ENCODE results near the gene RPAIN. TPM values are rescaled to one million over a fixed set of nuclear protein-coding genes. Genes with fewer than 3 reads are reported as not detected.
A peak's percentile ranks its signal among the peaks of the same experiment; 100 is the strongest.

The RPAIN gene
- total RNA-seq, 1 experiment from 2014 or later: 30.5 TPM

DNA sequence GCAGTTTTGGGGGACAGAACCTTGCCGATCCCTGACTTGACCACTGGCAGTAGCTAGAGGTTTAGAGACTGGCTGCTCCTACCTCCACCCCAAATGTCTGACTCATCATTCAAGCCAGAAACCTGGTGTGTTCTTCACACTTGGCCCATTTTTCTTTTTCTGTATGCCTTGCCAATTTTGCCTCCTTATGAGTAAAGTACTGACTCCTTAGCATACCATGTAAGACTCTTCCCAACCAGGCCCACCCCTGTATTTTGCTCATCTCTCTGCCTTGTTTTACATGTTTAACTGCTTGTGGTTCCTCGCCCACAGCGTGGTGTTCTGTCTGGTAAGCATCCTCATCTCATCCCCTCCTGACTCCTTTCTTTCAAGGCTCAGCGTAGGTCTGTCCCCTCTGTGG is 38.4 kb upstream of the RPAIN start:
- BruUV-seq (replicated peaks): no TSS peak
- POLR2A ChIA-PET: no interaction called here

DNA sequence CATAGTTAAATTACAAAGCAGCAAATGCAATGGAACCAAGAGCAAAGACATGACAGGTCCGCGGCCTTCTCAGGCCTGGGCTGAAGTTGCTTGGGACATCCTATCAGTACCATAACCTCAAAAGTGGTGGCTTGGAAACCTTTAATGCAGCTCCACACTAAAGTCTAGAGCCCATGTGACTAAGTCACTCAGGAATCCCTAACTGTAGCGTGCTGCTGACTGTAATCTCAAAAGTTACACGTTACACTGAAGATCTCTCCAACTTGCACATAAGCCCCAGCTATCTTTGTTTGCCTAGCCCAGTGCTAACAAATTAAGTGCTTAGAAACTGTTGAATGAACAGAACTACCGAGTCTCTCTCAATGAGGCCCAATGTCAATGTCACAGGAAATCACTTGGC is 28.3 kb upstream of the RPAIN start:
- no peaks in the 10 kb centered on the region for H3K9me3 ChIP-seq
- ChIA-PET POLR2A (no interaction called here), CTCF (no interaction called here)
- no TSS peak for BruUV-seq (replicated peaks)
- peaks cover 55% of the 10 kb centered on the region for H3K36me3 Mint-ChIP-seq (ENCODE audit: insufficient read depth, unreplicated experiment)
- intact Hi-C loops (cut with micrococcal nuclease; ENCODE audit: unreplicated experiment): no loop called here
- H3K9me3 Mint-ChIP-seq (ENCODE audit: unreplicated experiment): no peaks in the 10 kb centered on the region
- no peaks in the 10 kb centered on the region for H3K27me3 ChIP-seq (replicated peaks; ENCODE audit: control insufficient read depth, insufficient read depth, low read length)
- no peaks in the 10 kb centered on the region for H3K4me1 ChIP-seq
- TF ChIP-seq, protein P1, sequence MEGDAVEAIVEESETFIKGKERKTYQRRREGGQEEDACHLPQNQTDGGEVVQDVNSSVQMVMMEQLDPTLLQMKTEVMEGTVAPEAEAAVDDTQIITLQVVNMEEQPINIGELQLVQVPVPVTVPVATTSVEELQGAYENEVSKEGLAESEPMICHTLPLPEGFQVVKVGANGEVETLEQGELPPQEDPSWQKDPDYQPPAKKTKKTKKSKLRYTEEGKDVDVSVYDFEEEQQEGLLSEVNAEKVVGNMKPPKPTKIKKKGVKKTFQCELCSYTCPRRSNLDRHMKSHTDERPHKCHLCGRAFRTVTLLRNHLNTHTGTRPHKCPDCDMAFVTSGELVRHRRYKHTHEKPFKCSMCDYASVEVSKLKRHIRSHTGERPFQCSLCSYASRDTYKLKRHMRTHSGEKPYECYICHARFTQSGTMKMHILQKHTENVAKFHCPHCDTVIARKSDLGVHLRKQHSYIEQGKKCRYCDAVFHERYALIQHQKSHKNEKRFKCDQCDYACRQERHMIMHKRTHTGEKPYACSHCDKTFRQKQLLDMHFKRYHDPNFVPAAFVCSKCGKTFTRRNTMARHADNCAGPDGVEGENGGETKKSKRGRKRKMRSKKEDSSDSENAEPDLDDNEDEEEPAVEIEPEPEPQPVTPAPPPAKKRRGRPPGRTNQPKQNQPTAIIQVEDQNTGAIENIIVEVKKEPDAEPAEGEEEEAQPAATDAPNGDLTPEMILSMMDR (IDR thresholded peaks at IDR 0.05; ENCODE audit: insufficient read depth in 1 of 2, low read depth in 1 of 2, low read length in 1 of 2, severe bottlenecking in 1 of 2, unreplicated experiment in 1 of 2): no peak
- DNase-seq: no peak
- H3K4me3 ChIP-seq (ENCODE audit: low read depth, low read length): no peak overlapping the region
- no peaks in the 10 kb centered on the region; the same call in 1 of the 2 replicates for H3K36me3 ChIP-seq (ENCODE audit: control insufficient read depth, insufficient read depth, low read length)
- H3K27ac Mint-ChIP-seq (ENCODE audit: unreplicated experiment): peak overlapping the region; percentile 25
- H3K4me3 Mint-ChIP-seq (ENCODE audit: unreplicated experiment): no peak overlapping the region
- H3K4me1 Mint-ChIP-seq (ENCODE audit: low read depth, unreplicated experiment): no peaks in the 10 kb centered on the region
- no peaks in the 10 kb centered on the region for H3K27me3 Mint-ChIP-seq (ENCODE audit: insufficient read depth, unreplicated experiment)

More for the DNA sequence above, 38.4 kb upstream of the RPAIN start:
- TF ChIP-seq, protein P1 (IDR thresholded peaks at IDR 0.05; ENCODE audit: insufficient read depth in 1 of 2, low read depth in 1 of 2, low read length in 1 of 2, severe bottlenecking in 1 of 2, unreplicated experiment in 1 of 2): no peak
- H3K9me3 ChIP-seq: no peaks in the 10 kb centered on the region
- H3K4me3 ChIP-seq (ENCODE audit: low read depth, low read length): no peak overlapping the region
- Mint-ChIP-seq H3K4me1 (ENCODE audit: low read depth, unreplicated experiment) (no peaks in the 10 kb centered on the region), H3K9me3 (ENCODE audit: unreplicated experiment) (no peaks in the 10 kb centered on the region), H3K27ac (ENCODE audit: unreplicated experiment) (no peak overlapping the region), H3K36me3 (ENCODE audit: insufficient read depth, unreplicated experiment) (peaks cover 63% of the 10 kb centered on the region), H3K27me3 (ENCODE audit: insufficient read depth, unreplicated experiment) (no peaks in the 10 kb centered on the region), H3K4me3 (ENCODE audit: unreplicated experiment) (no peak overlapping the region)
- no peaks in the 10 kb centered on the region for H3K27me3 ChIP-seq (replicated peaks; ENCODE audit: control insufficient read depth, insufficient read depth, low read length)
- H3K36me3 ChIP-seq (ENCODE audit: control insufficient read depth, insufficient read depth, low read length): no peaks in the 10 kb centered on the region; the same call in none of the 2 replicates
- CTCF ChIA-PET: no interaction called here
- DNase-seq: no peak
- H3K4me1 ChIP-seq: no peaks in the 10 kb centered on the region
- intact Hi-C loops (cut with micrococcal nuclease; ENCODE audit: unreplicated experiment): no loop called here

DNA sequence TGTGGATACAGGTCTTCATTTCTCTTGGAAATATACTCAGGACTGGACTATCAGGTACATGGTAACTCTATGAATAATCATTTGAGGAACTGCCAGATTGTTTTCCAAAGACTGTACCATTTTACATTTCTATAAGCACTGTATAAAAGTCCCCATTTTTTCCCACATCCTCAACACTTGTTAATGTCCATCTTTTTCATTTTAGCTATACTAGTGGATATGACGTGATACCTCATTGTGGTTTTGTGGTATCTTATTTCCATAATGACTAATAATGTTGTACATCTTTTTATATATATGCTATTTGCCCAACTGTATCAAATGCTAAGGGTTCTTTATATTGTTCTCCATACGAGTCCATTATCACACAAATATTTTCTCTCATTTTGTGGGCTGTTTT is 23.4 kb upstream of the RPAIN start:
- DNase-seq: no peak
- intact Hi-C loops (cut with micrococcal nuclease; ENCODE audit: unreplicated experiment): no loop called here
- no TSS peak for BruUV-seq (replicated peaks)
- CTCF ChIA-PET: no interaction called here
- no peaks in the 10 kb centered on the region for H3K9me3 Mint-ChIP-seq (ENCODE audit: unreplicated experiment)
- no peaks in the 10 kb centered on the region for H3K4me1 Mint-ChIP-seq (ENCODE audit: low read depth, unreplicated experiment)
- POLR2A ChIA-PET: no interaction called here
- H3K27me3 Mint-ChIP-seq (ENCODE audit: insufficient read depth, unreplicated experiment): no peaks in the 10 kb centered on the region
- peaks cover 66% of the 10 kb centered on the region for H3K36me3 Mint-ChIP-seq (ENCODE audit: insufficient read depth, unreplicated experiment)
- Histone ChIP-seq H3K4me1 (no peaks in the 10 kb centered on the region), H3K9me3 (no peaks in the 10 kb centered on the region), H3K4me3 (ENCODE audit: low read depth, low read length) (no peak overlapping the region), H3K36me3 (ENCODE audit: control insufficient read depth, insufficient read depth, low read length) (no peaks in the 10 kb centered on the region; the same call in 1 of the 2 replicates), H3K27me3 (replicated peaks; ENCODE audit: control insufficient read depth, insufficient read depth, low read length) (no peaks in the 10 kb centered on the region)
- H3K4me3 Mint-ChIP-seq (ENCODE audit: unreplicated experiment): no peak overlapping the region
- no peak overlapping the region for H3K27ac Mint-ChIP-seq (ENCODE audit: unreplicated experiment)
- TF ChIP-seq, protein P1 (IDR thresholded peaks at IDR 0.05; ENCODE audit: insufficient read depth in 1 of 2, low read depth in 1 of 2, low read length in 1 of 2, severe bottlenecking in 1 of 2, unreplicated experiment in 1 of 2): no peak
